GM18526 (cell line): ENCODE results near the gene KRT33B.
"Not testable (repeated sequence)": the region's sequence is repeated elsewhere in the genome, so short reads cannot be mapped to it uniquely, and the experiment has no call there.

Source experiments
- POLR2A ChIP-seq: IDR thresholded peaks from 3 replicates; pipeline ENCODE4 v1.6.1; 2011; ENCODE audit not compliant: insufficient read length; ENCODE audit errors: extremely low read depth

Gene KRT33B

GRCh38 chr17:41367426-41368075 lies 2.1 kb downstream of the KRT33B start:
- no peak for TF ChIP-seq POLR2A

DNA sequence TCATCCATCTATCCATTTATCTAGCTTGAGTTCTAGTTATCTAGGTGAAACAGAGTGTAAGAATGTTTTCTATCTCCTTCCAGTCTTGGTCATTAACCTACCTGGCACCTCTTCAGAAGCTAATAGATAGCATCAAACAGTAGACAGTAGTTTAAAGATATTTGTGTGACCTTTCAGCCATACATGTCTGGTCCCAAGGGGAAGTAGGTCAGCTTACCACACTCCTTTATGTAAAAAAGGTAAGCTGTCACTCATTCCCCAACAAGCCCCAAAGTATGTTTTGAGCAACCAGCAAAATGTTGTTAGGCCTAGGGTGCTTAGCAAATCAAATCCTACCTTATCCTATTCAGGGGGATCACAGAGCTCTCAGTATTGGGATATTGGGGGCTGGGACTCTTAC lies 3.5 kb downstream of the KRT33B start:
- no peak for TF ChIP-seq POLR2A

DNA sequence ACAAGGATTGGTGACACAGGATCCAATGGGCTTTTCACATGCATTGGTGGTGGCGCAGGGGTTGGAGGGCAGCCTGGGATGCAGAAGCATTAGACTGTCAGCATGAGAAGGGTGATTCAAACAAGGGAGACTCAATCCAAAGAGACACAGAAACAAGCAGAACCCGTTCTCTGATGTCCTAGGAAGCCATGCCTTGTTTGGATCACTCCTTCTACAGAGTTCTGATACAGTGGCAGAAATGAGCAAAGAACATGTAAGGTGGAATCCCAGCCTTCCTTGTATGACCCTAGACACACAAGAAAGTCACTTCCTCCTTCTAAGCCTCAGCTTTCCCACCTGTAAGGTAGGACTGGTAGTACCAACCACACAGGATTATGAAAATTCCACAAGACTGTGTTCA lies 5.7 kb downstream of the KRT33B start:
- TF ChIP-seq POLR2A = no peak

- no peak for TF ChIP-seq POLR2A
Measured at GRCh38 chr17:41360296-41360995, 9.2 kb downstream of the KRT33B start.

DNA sequence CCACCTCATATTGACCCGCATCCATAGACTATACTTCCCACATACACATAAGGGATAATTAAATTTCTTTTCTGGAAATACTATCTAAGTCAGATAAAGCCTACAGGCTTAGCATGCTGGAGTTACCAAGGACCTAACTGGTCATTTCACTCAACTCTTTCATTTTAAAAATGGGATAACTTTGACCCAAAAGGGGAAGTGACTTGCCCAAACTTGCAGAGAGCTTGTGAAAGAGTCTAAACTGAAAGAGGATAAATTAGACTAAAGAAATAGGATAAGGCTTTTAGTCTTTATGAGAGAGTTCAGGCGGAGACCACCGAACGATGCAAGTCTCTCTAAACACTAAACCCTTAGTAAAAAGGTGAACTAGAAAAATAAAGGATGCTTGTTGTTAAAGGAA lies 15.1 kb downstream of the KRT33B start:
- TF ChIP-seq POLR2A = no peak

GRCh38 chr17:41352597-41353366 lies 16.8 kb downstream of the KRT33B start:
- no peak for TF ChIP-seq POLR2A

- no peak for TF ChIP-seq POLR2A
Measured at GRCh38 chr17:41351177-41351576, 18.4 kb downstream of the KRT33B start.

GRCh38 chr17:41350381-41350878 lies 19.2 kb downstream of the KRT33B start, which contains the start of gene KRT33A:
KRT33A (minus strand) TSS chr17:41350828; CDS start chr17:41350767, 61 bp downstream.
- TF ChIP-seq POLR2A = not testable (repeated sequence)

GRCh38 chr17:41347869-41348760 lies 21.5 kb downstream of the KRT33B start:
- TF ChIP-seq POLR2A = no peak

GRCh38 chr17:41345992-41346391 lies 23.6 kb downstream of the KRT33B start:
- TF ChIP-seq POLR2A = no peak

- no peak for TF ChIP-seq POLR2A
Measured at GRCh38 chr17:41343029-41343428, 26.6 kb downstream of the KRT33B start.

DNA sequence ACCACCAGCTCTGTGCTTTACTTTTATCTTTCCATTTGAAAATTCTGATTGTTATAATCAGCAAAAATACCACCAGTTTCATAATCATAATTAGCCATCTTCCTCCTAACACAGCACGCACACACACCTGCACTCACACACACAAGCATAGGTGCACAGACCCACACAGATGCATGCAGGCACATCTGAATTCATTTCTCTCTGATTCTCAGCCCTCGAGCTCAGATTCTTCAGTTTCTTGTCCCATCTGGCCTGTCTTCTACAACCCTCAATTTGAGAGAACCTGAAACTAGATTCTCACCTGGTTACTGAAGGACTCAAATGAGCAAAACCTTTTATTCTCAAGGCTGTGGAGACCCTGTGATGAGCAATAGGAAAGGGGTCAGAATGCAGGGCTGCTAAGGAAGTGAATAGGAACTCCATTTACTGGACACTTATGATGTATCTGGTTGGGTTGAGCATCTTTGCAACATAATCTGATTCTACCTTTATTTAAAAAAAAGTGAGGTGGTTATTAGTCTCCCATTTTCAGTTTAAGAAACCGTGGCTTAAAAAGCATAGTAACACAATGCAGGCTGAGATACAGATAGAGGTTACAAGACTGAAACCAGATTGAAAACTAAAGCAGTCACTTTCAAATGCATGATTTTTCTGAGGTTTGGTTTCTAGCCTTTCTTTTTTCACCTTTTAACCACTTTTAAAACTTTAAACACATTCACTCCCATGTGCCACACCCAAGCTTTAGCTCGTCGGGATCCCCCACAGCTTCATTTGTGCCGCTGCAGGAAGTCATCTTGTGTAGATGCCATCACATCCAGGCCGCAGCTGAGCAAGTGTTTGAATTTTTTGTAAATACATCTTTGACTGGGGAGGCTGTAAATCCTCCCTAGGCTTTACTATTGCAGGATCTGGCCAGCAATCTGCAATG lies 28.4 kb downstream of the KRT33B start:
- no peak for TF ChIP-seq POLR2A

GRCh38 chr17:41340494-41340893 lies 29.1 kb downstream of the KRT33B start:
- no peak for TF ChIP-seq POLR2A

GRCh38 chr17:41339571-41340172 lies 29.9 kb downstream of the KRT33B start:
- TF ChIP-seq POLR2A = no peak

DNA sequence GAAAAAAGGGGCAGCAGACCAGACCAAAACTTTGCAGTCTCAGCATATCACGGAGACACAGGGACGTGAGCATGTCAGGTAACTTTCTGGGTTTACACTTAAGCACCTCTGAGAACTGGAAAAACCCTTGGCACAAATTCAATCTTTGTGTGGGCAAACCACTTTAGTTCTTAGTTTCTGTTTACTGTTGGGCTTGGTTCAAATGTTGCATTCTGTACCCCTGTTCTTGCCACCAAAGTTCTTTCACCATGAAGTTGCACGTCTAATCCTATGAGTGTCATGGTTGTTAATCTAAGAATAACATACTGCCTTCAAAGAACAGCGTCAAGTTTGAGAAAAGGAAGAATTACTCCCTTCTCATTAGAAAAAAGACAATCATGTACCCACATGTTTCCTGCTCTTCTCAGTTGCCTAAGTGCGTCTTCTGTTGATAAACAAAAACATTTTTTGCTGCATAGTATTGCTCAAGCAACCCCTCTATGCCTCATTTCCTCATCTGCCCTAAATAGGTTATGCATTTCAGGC lies 30.6 kb downstream of the KRT33B start:
- TF ChIP-seq POLR2A = no peak
